Mesangial cell (primary cell): ENCODE measurements around the gene LMNB1. TPM values are rescaled to one million over a fixed set of nuclear protein-coding genes. Genes with fewer than 3 reads are reported as not detected.

Source experiments
- total RNA-seq: library from RNA; depleted of rRNA; stranded (reverse); fragments of >200 nt; gene quantifications from 2 replicates; pipeline ENCODE4 v1.2.3, GENCODE V29; 2015

LMNB1 gene, protein sequence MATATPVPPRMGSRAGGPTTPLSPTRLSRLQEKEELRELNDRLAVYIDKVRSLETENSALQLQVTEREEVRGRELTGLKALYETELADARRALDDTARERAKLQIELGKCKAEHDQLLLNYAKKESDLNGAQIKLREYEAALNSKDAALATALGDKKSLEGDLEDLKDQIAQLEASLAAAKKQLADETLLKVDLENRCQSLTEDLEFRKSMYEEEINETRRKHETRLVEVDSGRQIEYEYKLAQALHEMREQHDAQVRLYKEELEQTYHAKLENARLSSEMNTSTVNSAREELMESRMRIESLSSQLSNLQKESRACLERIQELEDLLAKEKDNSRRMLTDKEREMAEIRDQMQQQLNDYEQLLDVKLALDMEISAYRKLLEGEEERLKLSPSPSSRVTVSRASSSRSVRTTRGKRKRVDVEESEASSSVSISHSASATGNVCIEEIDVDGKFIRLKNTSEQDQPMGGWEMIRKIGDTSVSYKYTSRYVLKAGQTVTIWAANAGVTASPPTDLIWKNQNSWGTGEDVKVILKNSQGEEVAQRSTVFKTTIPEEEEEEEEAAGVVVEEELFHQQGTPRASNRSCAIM
- 25.6 and 138 TPM in 2 replicates for total RNA-seq

DNA sequence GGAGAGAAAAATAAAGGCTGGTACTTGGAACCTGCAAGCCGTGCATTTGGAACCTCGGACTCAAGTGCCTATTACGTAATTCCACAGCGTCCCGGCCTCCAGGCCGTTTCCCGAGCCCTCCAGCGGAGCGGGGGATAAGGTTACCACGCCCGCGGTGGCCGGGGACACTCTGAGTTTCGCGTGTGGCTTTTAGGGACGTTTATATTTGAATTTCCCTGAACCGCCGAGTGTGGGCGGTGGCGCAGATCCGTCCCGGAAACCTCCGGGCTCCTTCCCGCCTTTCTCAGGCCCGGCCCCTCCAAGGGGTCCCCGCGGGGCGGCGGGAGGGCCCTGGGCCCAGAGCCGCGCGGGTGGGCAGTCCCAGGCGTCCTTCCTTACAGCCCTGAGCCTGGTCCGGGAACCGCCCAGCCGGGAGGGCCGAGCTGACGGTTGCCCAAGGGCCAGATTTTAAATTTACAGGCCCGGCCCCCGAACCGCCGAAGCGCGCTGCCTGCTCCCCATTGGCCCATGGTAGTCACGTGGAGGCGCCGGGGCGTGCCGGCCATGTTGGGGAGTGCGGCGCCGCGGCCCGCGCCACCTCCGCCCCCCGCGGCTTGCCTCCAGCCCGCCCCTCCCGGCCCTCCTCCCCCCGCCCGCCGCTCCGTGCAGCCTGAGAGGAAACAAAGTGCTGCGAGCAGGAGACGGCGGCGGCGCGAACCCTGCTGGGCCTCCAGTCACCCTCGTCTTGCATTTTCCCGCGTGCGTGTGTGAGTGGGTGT, at the start of gene LMNB1:
TSS of gene LMNB1 (plus strand) at position 638 of the 758 bp plus-strand sequence. CDS start 373 bp downstream, outside the sequence.

Other genes starting within 250 kb of the LMNB1 start
- gene ALDH7A1, start 181.9 kb upstream of the LMNB1 start, total RNA-seq, result 28.2 and 33.8 TPM in 2 replicates
- 21.7 and 30.5 TPM in 2 replicates for gene PHAX, start 176.2 kb upstream of the LMNB1 start, total RNA-seq